EL (cell line): Measurements from ENCODE around the gene GPR84.

Experiments
- DNase-seq: peaks from one replicate; pipeline ENCODE4 v3.0.0-alpha.2; 2016

Gene GPR84

DNA sequence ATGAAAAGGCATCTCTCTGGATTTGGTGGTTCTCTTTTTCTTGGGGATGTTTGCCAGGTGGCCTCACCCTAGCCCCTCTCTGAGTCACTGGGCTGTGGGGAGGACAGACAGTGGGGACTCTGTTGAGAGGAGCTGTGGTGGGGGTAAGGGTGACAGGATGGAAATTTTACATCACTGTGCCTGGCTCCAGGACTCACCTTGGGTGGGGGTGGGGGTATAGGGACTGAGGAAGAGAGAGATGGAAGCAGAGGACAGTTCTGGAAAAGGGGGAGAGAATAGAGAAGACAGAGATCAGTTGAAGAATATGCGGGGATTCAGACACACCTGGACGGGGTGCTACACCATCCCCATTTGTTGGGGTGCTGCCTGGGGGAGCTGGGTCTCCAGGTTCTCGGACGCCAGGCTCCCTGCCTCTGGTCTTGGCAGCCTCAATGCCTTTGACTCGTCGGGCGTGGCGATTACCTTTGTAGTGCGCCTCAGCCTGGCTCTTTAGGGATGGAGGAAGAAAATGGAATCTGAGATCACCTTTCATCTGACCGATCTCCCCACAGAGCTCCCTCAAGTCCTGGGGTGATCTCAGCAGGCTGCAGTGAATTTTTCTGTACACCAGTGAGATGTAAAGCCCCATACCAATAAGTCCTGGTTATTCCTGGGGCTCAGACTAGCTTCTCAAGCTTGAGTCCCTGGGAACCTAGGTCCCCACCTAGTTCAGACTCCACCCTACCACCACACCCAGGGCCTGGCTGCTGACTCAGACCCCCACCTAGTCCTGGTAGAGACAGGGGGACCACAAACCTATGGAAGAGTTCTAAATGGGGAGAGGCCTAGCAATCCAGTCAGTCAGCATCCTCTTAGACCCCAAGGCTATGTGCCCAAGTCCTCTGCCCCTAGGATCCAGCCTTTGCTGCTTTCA, 9.6 kb upstream of the GPR84 start:
- no peak for DNase-seq

DNA sequence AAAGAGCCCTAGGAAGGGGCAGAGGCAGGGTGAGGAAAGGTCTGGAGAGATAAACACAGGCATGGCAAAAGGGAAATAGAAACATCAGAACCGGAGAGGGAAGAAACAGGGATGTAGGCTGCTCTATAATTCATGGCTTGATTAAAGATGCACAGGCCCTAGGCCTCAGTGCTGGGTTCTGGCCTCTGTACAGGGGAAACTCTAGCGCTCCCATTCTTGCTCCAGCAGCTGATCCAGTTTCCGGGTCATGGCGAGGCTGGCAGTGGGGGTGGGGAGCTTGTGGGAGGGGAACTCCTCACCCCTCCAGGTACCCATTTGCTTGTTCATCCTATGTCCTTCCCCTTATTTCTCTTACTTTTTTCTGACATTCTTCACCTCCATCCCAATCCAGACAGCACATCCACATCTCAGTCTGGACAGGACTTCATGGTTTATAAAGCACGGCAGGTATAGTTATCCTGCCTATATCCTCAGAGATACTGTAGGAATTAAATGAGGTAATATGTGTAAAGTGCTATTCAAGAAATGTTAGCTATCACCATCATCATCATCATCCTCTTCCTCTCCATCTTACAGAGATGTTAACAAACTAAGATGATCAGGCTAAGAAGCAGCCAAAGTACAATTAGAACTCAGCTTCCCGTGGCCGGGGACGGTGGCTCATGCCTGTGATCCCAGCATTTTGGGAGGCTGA, 8.0 kb upstream of the GPR84 start:
- no peak for DNase-seq

DNA sequence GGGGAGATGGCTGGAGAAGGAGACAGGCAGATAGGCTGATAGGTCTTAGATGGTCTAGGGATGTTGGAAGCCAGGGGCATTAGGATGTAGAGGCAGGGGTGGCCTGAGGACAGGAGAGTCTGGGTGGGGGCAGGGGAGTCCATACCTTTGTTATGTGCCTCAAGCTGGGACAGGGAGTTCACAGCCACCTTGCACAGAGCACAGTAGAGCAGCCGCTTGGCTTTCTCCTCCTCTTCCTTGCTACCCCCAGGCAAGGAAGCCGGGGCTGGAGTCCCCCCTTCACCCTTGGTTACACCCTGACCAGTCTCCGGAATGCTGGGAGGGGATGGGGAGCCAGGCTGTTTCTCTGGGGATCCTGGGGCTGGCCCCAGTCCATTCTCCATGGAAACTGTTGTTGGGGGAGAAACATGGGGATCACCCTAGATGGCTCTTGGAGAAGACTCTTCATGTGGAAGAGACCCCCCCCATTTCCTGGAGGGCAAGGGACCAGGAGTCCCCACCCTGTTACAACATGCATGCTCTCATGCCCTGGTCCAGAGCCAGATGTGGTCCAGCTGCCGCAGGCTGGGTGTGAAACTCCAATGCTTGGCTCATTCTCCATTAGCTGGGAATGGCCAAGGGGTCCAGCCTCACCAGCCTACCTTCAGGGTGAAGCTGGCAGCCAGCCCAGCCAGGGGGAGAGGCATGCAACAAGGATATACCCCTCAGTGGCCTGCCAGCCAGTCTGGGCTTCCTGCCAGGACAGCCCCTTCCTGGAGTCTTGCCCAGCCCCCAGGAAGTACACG, 7.2 kb upstream of the GPR84 start:
- no peak for DNase-seq

DNA sequence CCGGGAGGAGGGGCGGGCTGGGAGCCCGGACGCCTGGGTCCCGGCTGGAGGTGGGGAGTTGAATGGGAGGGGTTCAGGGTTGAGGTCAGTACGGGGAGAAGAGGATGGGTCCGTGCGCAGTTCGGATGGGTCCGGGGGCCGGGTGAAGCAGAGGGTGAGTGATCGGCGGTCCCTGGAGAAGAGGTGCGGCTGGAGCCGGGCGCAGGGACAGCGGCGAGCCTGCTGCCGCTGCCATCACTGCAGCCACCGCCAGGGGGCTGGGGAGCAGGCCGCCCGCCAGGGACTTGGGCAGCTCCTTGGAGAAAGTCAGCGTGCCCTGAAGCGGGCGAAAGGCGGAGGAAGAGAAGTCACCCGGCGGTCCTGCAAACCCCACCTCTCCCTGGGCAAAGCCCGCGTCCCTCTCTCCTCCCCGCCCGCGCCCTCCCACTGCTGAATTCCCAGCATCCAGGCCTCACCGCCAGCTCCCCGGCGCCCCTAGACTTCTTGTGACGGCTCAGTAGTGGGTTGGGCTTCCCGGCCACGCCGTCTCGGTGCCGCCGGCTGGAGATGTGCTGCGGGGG, 6.0 kb upstream of the GPR84 start:
- DNase-seq = peak; percentile 92

DNA sequence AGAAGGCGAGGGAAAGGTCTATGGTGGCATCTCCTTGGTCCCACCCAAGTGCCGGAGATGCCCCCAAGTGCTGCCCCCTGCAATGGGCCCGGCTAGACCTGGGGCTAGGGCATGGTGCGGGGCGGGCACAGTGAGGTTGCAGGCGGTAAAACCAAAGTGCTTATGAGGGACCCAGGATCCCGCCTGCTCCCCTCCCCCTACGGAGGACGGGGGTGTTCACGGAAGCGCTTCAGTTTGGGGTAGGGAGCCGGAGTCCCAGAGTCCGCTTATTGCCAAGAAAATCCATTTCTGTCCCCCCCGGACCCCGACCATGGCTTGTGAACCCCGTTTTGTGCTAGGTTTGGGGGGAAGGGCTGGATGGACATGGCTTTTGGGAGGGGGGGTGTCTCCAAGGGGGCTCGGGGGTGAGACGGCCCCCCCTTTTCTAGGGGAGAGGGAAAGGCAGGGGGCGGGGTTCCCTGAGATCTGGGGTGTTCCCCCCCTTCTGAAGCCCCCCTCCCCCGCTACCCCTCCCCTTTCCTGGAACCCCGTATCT, 5.4 kb upstream of the GPR84 start:
- no peak for DNase-seq

DNA sequence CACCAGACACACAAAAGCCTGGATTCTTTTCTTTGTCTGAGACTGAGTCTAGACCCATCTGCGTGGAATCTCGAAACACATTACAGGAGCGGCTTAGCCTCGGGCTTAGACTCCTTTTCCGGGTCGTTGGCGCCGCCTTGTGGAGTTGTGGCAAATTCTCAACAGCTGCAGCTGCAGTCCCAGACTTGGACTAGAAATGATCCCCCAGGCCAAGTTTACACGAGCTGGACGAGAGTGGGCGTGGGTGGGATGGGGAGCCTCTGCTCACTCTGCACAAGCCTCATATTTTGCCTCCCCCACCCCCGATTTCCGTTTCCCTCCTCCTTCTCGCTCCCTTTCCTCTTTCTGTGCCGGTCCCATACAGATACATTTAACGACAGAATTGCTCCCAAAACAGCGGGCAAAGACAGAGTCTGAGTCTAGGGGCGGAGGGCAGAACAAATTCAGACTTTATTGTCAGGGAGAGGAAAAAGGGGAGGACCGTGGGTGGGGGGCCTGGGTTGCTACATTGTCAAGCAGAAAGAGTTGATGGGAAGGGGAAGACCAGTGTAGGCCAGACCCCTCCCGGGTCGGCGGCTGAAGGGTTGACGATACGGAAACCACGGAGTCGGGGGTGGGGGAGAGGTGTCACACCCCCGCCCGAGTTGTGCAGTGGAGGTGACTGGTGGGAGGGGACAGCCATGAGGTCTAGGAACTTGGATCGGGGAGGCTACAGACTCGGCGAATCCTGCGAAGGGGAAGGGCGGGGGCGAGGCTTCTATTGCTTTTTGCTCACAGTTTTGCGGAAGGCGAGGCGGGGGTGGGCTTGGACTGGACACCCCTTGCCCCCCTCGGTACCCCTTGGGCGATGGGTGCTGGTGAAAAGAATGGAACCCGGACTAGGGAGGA, 4.7 kb upstream of the GPR84 start:
- peak; percentile 88 for DNase-seq

DNA sequence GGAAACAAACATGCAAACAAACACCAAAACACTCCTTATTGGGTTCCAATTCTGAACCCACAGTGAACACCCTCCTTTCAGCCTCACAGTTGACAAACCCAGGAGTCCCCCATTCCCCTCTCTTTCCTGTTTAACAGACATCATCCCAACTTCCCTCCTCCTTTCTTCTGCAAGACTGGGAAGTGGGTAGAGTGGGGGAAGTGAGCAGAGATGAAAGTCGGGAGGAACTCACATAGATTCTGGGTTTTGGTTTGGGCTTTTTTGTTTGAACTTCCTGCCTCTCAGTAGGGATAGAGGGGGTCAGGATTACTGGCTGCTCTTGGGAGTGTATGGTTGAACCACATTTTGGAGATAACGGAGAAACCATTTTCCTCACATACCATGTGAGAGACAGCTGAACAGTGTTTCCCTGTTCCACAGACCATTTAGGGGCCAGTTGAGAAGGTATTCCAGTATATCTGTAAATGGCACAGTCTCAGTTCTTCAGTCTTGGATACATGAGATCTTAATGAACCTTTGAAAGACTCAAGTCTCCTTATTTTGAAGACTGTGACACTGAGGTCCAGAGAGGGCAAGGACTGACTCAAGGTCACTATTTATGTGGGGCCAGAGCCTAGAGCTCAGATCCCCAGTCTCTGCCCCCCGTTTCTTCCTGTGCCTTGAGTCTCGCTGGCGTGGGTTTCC, 3.9 kb upstream of the GPR84 start:
- DNase-seq = no peak

DNA sequence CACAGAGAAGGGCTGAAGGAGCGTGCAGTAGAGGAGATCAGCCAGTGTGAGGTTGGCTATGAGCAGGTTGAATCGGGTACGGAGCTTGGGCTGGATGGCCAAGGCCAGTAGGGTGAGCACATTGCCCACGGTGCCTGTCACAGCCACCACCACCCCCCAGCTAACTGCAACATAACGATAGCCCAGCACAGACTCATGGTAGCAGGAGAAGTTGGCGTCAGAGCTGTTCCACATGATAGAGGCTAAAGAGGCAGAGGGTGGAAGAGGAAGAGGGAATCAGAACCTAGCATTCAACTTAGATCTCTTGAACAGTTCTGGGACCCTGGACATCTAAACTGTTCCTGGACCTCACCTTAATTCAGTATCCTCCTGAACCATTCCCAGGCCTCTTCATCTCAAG, 668 bp downstream of the GPR84 start:
- DNase-seq = no peak

DNA sequence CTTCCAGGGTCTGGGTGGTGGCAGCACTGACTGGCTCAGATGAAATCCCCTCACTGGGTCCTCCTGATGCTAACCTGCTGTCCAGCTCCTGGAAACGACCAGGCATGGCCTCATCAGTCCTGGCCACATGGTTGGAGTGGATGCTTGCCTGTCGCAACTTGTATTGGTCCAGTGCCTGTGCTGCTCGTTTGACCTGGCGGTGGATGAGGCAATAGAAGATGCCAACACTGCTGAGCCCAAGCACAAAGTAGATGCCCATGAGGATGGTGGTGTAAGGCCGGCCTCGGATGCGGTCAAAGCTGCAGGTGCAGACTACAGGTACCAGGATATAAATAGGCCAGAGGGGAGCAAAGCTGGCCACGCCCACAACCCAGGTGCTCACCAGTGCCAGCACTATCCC, 1.2 kb downstream of the GPR84 start:
- no peak for DNase-seq

DNA sequence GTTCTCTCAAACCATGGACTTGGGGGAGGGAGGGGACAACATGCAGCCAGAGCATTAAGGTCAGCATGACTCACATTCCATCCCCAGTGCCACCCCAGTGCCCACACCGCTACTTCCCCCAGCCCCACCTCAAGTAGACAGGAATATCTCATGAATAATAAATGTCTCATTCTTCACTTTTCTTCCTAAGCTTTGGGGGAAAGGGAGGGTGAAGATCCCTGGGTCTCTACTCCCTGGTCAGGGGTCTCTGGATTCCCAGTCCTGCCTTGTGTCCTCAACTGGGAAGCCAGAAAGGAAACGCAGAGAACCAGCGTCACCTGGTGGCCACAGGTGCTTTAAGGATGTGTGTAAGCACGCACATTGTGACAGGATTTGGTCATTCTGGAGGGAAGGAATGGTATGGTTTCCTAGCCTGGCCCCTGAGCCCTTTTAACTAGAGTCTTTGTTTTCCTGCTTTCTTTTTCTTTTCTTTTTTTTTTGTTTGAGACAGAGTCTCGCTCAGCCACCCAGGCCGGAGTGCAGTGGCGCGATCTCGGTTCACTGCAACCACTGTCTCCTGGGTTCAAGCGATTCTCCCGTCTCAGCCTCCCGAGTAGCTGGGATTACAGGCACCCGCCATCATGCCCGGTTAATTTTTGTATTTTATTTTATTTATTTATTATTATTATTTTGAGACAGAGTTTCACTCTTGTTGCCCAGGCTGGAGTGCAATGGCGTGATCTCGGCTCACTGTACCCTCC, 3.4 kb downstream of the GPR84 start:
- peak; percentile 72 for DNase-seq

DNA sequence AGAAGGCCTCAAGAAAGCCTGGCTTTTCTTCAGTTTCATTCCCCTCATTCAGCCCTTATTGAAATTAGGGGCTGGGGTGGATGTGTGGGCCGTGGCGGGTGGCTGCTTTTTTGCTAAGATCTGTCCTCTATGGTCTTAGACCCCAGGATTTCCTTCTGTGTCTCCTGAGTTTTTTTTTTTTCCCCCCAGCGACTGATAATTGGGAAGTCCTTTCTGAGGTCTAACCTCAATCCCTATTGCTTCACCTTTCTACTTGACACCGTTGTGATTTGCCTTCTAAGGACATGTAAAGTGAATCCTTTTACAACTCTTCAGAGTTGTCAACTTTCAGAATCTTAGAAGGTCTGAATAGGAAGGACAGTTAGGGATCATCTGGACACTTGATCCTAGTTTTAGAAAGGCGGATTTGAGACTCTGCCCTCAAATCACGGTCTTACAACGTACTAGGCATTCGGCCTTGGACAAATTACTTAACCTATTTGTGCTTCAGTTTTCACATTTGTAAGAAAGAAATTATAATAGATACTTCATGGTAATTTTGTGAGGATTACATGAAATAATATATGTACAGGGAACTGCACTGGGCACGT, 4.4 kb downstream of the GPR84 start:
- DNase-seq = no peak

DNA sequence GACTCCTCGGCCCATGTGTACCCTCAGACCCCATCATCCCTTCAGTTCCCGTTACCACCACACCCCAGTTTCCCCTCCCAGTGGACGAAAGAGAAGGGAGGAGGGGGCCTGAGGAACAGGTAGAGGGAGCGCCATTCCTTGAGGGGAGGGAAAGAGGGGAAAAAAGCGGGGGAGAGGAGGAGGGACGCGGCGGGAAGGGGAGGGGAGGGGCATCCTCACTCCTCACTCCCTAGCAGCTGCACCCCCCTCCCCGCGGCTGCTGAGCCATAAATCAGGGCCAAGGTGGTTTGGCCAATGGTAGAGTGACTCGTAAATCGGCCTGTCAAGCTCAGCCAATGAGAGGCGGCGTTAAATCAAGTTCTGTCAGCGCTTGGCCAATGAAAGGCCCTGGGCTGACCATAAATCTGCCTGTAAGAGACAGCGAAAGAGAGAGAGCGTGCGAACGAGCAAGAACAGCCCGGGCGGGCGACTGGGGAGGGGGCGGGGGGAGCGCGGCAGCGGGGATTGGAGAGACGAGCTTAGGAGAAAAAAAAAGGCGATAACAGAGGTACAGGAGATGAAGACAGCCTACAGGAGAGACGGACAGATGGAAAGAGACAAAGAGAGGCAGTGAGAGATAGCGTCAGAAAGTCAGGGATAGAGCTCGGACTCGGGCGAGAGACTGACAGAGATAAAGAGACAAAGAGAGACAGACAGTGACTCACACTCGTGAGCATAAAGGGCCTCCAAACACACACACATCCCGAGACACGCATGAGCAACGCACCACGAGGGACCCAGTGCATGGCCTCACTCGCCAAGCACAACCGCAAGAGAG, 5.1 kb downstream of the GPR84 start:
- peak; percentile 99 for DNase-seq

DNA sequence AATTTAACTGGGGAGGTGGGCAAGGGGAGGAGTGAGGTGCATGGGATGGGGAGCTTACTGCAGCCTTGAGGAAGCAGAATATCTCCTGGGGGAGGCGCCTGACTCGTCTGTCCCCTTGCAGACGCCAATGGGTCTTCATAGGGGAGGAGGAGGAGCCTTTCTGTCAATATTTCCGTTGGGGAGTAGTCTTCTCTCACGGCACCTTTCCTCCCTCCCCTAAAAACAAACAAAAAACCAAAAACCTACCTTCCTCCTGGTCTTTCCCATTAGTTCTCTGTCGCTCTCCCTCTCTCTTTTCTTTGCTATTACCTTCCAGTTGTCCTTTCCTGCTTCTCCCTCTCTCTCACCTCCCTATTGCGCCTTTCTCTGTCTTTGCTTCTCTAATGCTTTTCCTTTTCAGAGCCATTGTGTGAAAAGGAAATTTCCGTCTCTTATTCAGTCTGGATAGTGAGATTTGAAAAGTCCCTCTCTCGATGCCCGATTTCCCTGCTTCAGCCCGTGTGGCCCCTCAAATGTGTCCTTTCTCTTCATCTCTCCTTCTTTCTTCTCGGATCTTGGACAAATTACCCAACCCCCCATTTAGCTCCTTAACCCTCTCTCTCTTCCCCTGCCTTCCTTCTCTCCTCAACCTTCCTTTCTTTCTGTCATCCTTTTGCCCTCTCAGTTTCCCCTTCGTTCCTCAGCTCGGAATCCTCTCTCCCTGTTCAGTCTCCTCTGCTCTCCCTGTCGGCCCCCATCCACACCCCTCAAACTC, 5.9 kb downstream of the GPR84 start:
- peak; percentile 28 for DNase-seq

DNA sequence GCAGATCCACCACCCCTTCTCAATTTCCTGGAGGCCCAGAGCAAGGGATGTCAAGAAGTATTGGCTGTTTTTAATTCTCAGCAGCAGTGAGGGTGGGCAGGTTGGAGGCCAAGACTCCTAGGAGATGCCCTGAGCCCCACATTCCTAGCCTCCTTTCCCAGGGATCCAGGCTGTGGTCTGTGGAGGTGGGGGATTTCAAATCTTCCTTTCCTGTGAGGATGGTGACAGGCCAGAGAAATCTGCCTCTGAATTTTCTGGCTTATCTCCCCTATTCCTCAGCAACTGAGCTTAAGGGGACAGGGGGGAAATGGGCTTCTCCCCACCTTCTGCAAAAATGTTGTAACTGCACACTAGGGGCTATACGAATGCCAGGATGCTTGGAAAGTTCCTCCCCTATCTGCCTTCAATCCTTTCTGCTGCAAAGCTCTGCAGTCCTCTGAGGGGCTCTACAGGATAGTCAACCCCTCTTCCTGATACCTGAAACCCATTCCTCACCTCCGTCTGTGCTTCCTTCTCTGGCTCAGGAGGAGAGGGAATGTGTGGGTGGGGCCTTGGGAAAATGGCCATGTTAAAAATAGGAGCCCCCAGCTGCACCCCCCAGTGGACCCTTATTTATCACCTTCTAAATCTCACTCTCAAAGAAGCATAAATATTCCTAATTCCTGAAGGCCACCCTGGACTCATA, 6.6 kb downstream of the GPR84 start:
- DNase-seq = no peak

DNA sequence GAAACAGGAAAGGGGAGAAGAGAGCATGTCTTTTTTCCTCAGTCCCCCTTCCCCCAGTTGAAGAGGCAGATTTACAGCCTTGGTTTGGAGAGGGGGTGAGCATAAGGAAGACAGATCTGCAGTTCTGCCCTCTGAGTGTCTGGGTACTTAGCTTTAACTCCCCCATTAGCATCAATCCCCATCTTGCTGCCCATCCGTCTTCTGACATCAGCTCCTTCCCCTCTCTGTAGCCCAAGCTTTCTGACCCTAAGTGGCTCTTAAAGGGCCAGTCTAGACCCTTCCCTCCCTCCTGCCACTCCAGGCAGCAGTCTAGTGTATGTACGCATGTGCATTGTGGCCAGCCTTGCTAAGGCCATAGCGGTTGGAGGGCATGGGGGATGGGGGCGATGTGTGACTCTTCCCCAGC, 7.3 kb downstream of the GPR84 start:
- DNase-seq = no peak

DNA sequence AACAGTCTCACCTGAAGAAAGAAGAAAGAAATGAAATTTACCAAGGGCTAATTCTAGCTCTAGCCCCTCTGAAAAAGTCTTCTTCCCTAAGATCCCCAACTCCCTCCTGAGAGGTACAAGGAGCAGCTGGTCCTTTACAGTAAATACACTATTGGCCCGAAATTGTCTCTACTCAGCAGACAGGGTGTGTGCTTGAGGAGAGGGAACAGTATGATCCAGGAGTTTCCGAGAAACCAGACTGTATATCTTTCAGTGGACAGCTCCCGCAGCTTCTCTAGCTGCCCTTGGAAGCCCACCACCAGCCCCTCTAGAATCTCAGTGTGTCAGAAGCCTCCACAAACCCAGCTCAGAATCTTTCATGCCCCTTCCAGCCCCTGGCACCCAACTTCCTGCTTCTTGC, 8.1 kb downstream of the GPR84 start:
- no peak for DNase-seq

DNA sequence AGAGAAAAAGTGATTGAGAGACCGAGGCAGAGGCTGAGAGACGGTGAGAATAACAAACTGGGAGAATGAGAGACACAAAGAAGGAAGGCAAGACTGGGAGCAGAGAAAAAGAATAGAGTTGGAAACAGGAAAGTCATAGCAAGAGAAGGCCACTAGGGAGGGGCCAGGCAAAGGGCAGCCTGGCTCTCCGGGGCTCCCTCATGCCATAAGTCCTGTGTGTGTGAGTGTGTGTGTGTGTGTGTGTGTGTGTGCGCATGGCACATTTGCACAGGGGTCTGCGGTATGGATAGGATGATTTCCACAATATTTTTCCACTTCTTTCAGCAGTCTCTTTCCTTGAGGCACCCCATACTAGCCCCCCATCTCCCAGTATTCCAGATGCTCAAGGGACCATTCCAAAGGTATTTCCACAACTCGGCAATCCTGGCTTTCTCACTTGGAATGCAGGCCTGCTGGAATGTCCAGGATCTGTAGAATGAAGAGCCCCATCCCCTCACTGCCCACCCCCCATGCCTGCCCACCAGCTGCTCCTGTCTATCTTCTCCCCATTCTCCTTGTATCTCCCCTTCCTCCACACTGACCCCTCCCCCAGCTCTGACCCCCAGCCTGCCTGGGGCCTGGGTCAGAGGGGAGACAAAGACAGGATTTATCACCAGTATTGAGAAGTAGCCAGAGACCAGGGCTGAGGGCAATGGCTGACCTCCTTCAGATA, 9.0 kb downstream of the GPR84 start:
- DNase-seq = no peak
